Thyroid gland (tissue), 4 donors: ENCODE results near the gene TMEM132D.

Experiments used
- CTCF ChIP-seq, 6 experiments: fragments of 200-600 bp in 3 of 6; fragments of 450-650 bp in 3 of 6; sonication (generic) in 3 of 6; IDR thresholded peaks; one replicate each; pipeline ENCODE4 v1.5.1; 2016 to 2019; ENCODE audit warnings: antibody characterized with exemption in 6 of 6, mild to moderate bottlenecking in 2 of 6, inconsistent platforms in 1 of 6, moderate library complexity in 1 of 6
- POLR2A ChIP-seq, 2 donors: fragments of 450-650 bp; IDR thresholded peaks; one replicate each; pipeline ENCODE4 v1.6.1; 2017; ENCODE audit warnings: antibody characterized with exemption in 2 of 2, mild to moderate bottlenecking in 2 of 2, moderate library complexity in 1 of 2

GRCh38 chr12:129851296-129851695 lies 52.5 kb downstream of the TMEM132D start:
- TF ChIP-seq POLR2A (IDR thresholded peaks at IDR 0.05): no peak
- no peak for TF ChIP-seq CTCF (IDR thresholded peaks at IDR 0.05)
